Suprapubic skin (tissue), 4 donors: ENCODE data around the gene SLC12A6. TPM values are rescaled to one million over a fixed set of nuclear protein-coding genes. Genes with fewer than 3 reads are reported as not detected.

Source experiments
- DNase-seq, 2 donors: peaks; one replicate each; pipeline ENCODE4 v3.0.0-alpha.2; 2019; ENCODE audit warnings: low spot score in 2 of 2
- H3K27ac ChIP-seq: fragments of 200-600 bp; sonication (generic); one replicate; pipeline ENCODE4 v1.5.1; 2019
- H3K27me3 ChIP-seq: fragments of 200-600 bp; sonication (generic); one replicate; pipeline ENCODE4 v1.5.1; 2019
- H3K36me3 ChIP-seq: fragments of 200-600 bp; sonication (generic); one replicate; pipeline ENCODE4 v1.5.1; 2019
- H3K4me1 ChIP-seq: fragments of 200-600 bp; sonication (generic); one replicate; pipeline ENCODE4 v1.5.1; 2019
- H3K4me3 ChIP-seq: fragments of 200-600 bp; sonication (generic); one replicate; pipeline ENCODE4 v1.5.1; 2019; ENCODE audit warnings: mild to moderate bottlenecking
- H3K9me3 ChIP-seq: fragments of 200-600 bp; sonication (generic); one replicate; pipeline ENCODE4 v1.5.1; 2019
- CTCF ChIP-seq, 2 donors: fragments of 200-600 bp in 1 of 2; fragments of 450-650 bp in 1 of 2; sonication (generic) in 1 of 2; IDR thresholded peaks; one replicate each; pipeline ENCODE4 v1.5.1; 2016 to 2019; ENCODE audit warnings: antibody characterized with exemption in 2 of 2, mild to moderate bottlenecking in 1 of 2, moderate library complexity in 1 of 2
- EP300 ChIP-seq: sonication (generic); formaldehyde crosslinking; IDR thresholded peaks from one replicate; pipeline ENCODE4 v1.6.1; 2017; ENCODE audit warnings: antibody characterized with exemption
- POLR2A ChIP-seq, 2 donors: fragments of 450-650 bp; IDR thresholded peaks; one replicate each; pipeline ENCODE4 v1.6.1; 2017; ENCODE audit warnings: antibody characterized with exemption in 2 of 2, mild to moderate bottlenecking in 2 of 2, moderate library complexity in 2 of 2
- POLR2AphosphoS5 ChIP-seq, 3 donors: sonication (generic); formaldehyde crosslinking; IDR thresholded peaks; one replicate each; pipeline ENCODE4 v1.6.1; 2017; ENCODE audit warnings: antibody characterized with exemption in 3 of 3
- WGBS: methylation state at CpG from one replicate; pipeline ENCODE4 v1.1.5; 2018; 5-methylcytosine and 5-hydroxymethylcytosine counted together
- total RNA-seq, 4 donors: library from RNA; depleted of rRNA; stranded (reverse); fragments of >200 nt; gene quantifications; one replicate each; pipeline ENCODE4 v1.1.0, GENCODE V29; 2016

Gene SLC12A6
- total RNA-seq, 4 donors from 2014 or later: 18.3 to 78.9 (median 35.9) TPM

GRCh38 chr15:34330279-34330678 lies 7.3 kb downstream of the SLC12A6 start:
- H3K4me3 ChIP-seq: no peak overlapping the region
- 94% methylated on average over 5 of the region's 5 CpGs for WGBS
- TF ChIP-seq POLR2AphosphoS5 (IDR thresholded peaks at IDR 0.05) (no peak), EP300 (no peak), POLR2A (IDR thresholded peaks at IDR 0.05) (no peak), CTCF (IDR thresholded peaks at IDR 0.05) (no peak)

DNA sequence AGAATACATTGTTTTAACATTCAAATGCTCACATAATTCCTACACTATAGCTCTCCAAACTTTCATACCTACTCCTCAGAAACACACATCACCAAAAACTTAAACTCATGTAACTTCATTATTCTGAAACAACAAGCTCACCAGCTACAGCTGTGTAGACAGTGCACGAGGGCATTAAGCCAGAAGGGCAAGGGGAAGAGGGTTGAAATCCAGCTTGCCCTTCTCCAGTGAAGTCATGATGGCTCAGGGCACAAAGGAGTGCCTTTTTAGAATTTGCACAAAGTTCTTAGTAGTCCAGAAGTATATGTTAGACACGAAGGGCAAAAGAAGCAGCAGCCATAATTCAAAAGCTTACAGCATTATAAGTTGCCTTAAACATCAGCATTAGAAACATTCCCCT lies 8.6 kb downstream of the SLC12A6 start:
- H3K27me3 ChIP-seq: no peaks in the 10 kb centered on the region
- H3K4me3 ChIP-seq: no peak overlapping the region
- no peak overlapping the region for H3K27ac ChIP-seq
- TF ChIP-seq POLR2AphosphoS5 (IDR thresholded peaks at IDR 0.05): no peak
- no peak for TF ChIP-seq CTCF (IDR thresholded peaks at IDR 0.05)
- TF ChIP-seq POLR2A (IDR thresholded peaks at IDR 0.05): no peak
- TF ChIP-seq EP300: no peak
- H3K36me3 ChIP-seq: no peaks in the 10 kb centered on the region
- no peaks in the 10 kb centered on the region for H3K9me3 ChIP-seq
- DNase-seq: no peak
- 64% methylated on average over 2 of the region's 2 CpGs for WGBS
- H3K4me1 ChIP-seq: no peaks in the 10 kb centered on the region

More at GRCh38 chr15:34330279-34330678, 7.3 kb downstream of the SLC12A6 start:
- Histone ChIP-seq H3K9me3 (no peaks in the 10 kb centered on the region), H3K36me3 (no peaks in the 10 kb centered on the region), H3K27ac (no peak overlapping the region), H3K4me1 (peaks cover 7% of the 10 kb centered on the region), H3K27me3 (no peaks in the 10 kb centered on the region)
- no peak for DNase-seq

DNA sequence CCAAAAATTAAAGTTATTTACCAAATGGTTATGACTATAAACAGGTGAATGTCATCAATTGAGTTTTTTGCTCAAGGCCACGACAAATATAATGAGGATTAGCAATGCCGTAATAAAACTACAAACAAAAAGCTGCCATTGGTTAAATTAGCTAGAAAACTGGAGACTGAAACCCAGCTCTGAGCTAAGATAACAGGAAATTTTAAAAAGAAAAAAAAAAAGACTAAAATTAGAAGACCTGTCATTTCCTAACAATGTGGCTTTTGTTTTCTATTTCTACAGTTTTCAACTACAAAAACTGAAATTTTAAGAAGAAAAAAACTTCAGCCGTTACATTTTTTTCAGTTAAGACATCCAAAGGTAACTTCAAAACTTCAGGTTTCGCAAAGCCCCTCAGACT lies 9.7 kb downstream of the SLC12A6 start:
- no peaks in the 10 kb centered on the region for H3K9me3 ChIP-seq
- no peak overlapping the region for H3K27ac ChIP-seq
- 84% methylated on average over 4 of the region's 4 CpGs for WGBS
- DNase-seq: no peak
- no peak overlapping the region for H3K4me3 ChIP-seq
- no peaks in the 10 kb centered on the region for H3K4me1 ChIP-seq
- TF ChIP-seq POLR2A (IDR thresholded peaks at IDR 0.05) (no peak), EP300 (no peak), POLR2AphosphoS5 (IDR thresholded peaks at IDR 0.05) (no peak), CTCF (IDR thresholded peaks at IDR 0.05) (no peak)
- H3K36me3 ChIP-seq: no peaks in the 10 kb centered on the region
- no peaks in the 10 kb centered on the region for H3K27me3 ChIP-seq

GRCh38 chr15:34325368-34325767 lies 12.2 kb downstream of the SLC12A6 start:
- TF ChIP-seq EP300 (no peak), POLR2AphosphoS5 (IDR thresholded peaks at IDR 0.05) (no peak), POLR2A (IDR thresholded peaks at IDR 0.05) (no peak), CTCF (IDR thresholded peaks at IDR 0.05) (no peak)

GRCh38 chr15:34324933-34325332 lies 12.6 kb downstream of the SLC12A6 start:
- 97% methylated on average over 1 of the region's 1 CpG for WGBS
- no peaks in the 10 kb centered on the region for H3K36me3 ChIP-seq
- no peak for DNase-seq
- H3K4me3 ChIP-seq: no peak overlapping the region
- TF ChIP-seq POLR2A (IDR thresholded peaks at IDR 0.05): no peak
- H3K9me3 ChIP-seq: no peaks in the 10 kb centered on the region
- H3K27ac ChIP-seq: no peak overlapping the region
- no peaks in the 10 kb centered on the region for H3K4me1 ChIP-seq
- no peaks in the 10 kb centered on the region for H3K27me3 ChIP-seq

More at GRCh38 chr15:34325368-34325767, 12.2 kb downstream of the SLC12A6 start:
- no peaks in the 10 kb centered on the region for H3K36me3 ChIP-seq
- H3K27me3 ChIP-seq: no peaks in the 10 kb centered on the region
- H3K4me3 ChIP-seq: no peak overlapping the region
- H3K27ac ChIP-seq: no peak overlapping the region
- no peaks in the 10 kb centered on the region for H3K9me3 ChIP-seq
- no peak for DNase-seq
- no peaks in the 10 kb centered on the region for H3K4me1 ChIP-seq

DNA sequence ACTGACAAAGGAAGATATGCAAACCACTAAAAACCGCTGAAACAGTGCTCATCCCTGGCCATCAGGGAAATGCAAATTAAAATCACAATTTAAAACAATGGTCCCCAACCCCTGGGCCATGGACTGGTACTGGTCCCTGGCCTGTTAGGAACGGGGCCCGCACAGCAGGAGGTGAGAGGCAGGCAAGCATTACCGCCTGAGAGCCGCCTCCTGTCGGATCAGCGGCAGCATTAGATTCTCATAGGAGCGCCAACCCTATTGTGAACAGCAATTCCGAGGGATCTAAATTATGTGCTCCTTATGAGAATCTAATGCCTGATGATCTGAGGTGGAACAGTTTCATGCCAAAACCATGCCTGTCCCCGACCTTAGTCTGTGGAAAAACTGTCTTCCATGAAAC lies 14.4 kb downstream of the SLC12A6 start:
- no peak overlapping the region for H3K4me3 ChIP-seq
- TF ChIP-seq POLR2AphosphoS5 (IDR thresholded peaks at IDR 0.05) (no peak), EP300 (no peak), CTCF (IDR thresholded peaks at IDR 0.05) (no peak), POLR2A (IDR thresholded peaks at IDR 0.05) (no peak)
- H3K36me3 ChIP-seq: no peaks in the 10 kb centered on the region
- DNase-seq: no peak
- peaks cover 6% of the 10 kb centered on the region for H3K4me1 ChIP-seq
- H3K27me3 ChIP-seq: no peaks in the 10 kb centered on the region
- H3K27ac ChIP-seq: no peak overlapping the region
- H3K9me3 ChIP-seq: no peaks in the 10 kb centered on the region
- 93% methylated on average over 10 of the region's 10 CpGs for WGBS
